ENCODE data around the gene FCHSD1. TPM values are rescaled to one million over a fixed set of nuclear protein-coding genes. Genes with fewer than 3 reads are reported as not detected.

Gene FCHSD1
- total and polyA plus RNA-seq, 10 donors: 20.4 to 67.3 (median 45.6) TPM

GRCh38 chr5:141685591-141685990 lies 34.4 kb upstream of the FCHSD1 start:
- no peak for DNase-seq
- 45 to 77% (median 67%) methylated on average over 1 of the region's 1 CpG for WGBS, 5 donors
- no peak overlapping the region for H3K27ac ChIP-seq
- intact Hi-C loops (cut with DNase I; ENCODE audit: low total_unique reads): no loop called here
- no peak for TF ChIP-seq POLR2AphosphoS5 (IDR thresholded peaks at IDR 0.05)
- no peak for TF ChIP-seq POLR2A (IDR thresholded peaks at IDR 0.05)
- TF ChIP-seq, protein P1, sequence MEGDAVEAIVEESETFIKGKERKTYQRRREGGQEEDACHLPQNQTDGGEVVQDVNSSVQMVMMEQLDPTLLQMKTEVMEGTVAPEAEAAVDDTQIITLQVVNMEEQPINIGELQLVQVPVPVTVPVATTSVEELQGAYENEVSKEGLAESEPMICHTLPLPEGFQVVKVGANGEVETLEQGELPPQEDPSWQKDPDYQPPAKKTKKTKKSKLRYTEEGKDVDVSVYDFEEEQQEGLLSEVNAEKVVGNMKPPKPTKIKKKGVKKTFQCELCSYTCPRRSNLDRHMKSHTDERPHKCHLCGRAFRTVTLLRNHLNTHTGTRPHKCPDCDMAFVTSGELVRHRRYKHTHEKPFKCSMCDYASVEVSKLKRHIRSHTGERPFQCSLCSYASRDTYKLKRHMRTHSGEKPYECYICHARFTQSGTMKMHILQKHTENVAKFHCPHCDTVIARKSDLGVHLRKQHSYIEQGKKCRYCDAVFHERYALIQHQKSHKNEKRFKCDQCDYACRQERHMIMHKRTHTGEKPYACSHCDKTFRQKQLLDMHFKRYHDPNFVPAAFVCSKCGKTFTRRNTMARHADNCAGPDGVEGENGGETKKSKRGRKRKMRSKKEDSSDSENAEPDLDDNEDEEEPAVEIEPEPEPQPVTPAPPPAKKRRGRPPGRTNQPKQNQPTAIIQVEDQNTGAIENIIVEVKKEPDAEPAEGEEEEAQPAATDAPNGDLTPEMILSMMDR (IDR thresholded peaks at IDR 0.05 in 8 of 11, conservative IDR thresholded peaks at IDR 0.05 in 3 of 11): no peak
- H3K9me3 ChIP-seq: no peaks in the 10 kb centered on the region
- H3K27me3 ChIP-seq (replicated peaks in 1 of 7): peaks cover 0 to 9% (median 0%) of the 10 kb centered on the region in 7 donors
- H3K36me3 ChIP-seq: no peaks in the 10 kb centered on the region
- no peak overlapping the region for H3K4me3 ChIP-seq
- peaks cover 12 to 42% (median 32%) of the 10 kb centered on the region in 6 donors for H3K4me1 ChIP-seq

DNA sequence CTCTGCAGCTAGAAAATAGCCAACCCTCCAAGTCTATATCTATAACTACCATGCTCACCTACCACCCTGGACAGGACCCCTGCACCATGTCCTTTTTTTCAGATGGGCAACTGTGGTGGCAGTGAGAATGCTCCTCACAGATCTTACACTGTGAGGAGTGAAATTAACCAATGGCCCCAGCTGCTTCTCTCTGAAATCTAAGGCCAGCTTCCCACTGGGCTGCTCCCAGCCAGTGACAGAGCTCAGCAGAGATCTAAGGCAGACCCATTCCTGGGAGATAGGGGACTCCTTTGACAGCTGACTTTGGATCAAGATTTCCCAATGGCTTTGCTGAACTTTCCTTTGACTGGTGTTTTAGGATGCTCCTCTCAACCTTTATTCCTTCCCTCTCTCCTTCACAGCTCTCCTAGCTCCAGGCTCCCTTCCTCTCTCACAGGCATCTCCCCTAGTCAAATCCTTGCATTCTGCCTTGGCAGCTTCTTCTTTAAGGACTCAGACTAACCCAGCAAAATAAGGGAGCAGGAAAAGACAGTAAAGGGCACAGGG lies 32.5 kb upstream of the FCHSD1 start:
- peaks cover 12 to 57% (median 42%) of the 10 kb centered on the region in 6 donors for H3K4me1 ChIP-seq

DNA sequence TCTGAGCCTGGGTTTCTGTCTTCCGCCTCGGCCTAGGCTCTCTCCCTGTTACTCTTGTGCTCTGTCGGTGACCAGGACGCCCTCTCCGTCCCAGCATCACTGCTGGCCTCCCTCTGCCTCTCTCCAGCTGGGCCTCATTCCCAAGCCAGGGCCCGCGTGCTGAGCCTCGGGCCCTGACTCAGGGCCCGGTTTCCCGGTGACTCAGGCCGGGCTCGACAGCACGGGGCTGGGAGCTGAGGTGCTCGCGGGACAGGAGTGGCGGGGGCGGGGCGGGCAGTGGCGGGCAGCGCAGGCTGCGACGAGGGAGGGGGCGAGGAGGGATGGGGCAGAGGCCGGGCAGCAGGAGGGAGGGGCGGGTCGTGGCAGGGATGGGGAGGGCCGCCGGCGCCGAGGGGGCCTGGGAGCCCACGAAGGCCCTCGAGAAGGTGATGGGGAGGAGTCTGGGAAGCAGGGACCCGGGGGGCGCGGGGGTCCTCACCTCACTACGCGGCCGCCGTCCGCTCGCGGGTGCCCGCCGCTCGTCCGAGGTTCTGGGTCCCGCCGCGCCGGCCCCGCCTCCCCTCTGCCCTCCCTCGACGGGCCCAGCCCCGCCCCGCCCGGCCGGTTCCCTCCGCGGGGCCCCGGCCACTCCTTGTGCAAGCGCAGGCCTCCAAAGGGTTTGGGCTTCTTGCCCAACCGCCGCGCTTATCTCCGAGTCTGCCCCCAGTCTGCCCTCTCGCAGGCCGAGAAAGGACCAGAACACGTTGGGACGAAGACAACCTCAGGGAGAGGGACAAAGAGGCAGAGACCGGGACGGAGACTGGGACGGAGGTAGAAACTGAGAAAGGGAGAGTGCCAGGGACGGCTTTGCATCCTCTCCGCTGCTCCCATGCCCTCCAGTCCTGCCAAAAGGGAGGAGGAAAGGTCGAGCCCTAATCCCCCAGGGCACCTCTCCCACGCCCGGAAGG lies 30.8 kb upstream of the FCHSD1 start, which contains the start of gene ARAP3:
ARAP3 (minus strand) TSS at position 536 of the 947 bp plus-strand sequence. CDS start 1,744 bp downstream, outside the sequence.
- peak; percentile 96 for DNase-seq
- 6 to 18% (median 10%) methylated on average over 41 to 77 of the region's 77 CpGs for WGBS, 5 donors
- H3K27me3 ChIP-seq (replicated peaks in 1 of 7): no peaks in the 10 kb centered on the region
- TF ChIP-seq POLR2AphosphoS5 (IDR thresholded peaks at IDR 0.05): peak; percentile 63 to 79 (median 64)
- no peak for TF ChIP-seq POLR2A (IDR thresholded peaks at IDR 0.05)
- H3K36me3 ChIP-seq: peaks cover 0 to 23% (median 0%) of the 10 kb centered on the region in 6 donors
- H3K4me1 ChIP-seq: peaks cover 12 to 57% (median 42%) of the 10 kb centered on the region in 6 donors
- H3K9me3 ChIP-seq: no peaks in the 10 kb centered on the region
- H3K4me3 ChIP-seq: peak within 1 kb of the TSS; percentile 31 to 68 (median 45)
- H3K27ac ChIP-seq: peak within 1 kb of the TSS; percentile 46 to 94 (median 87)
- intact Hi-C loops (cut with DNase I; ENCODE audit: low total_unique reads): no loop called here

More for the DNA sequence above, 32.5 kb upstream of the FCHSD1 start:
- Histone ChIP-seq H3K36me3 (peaks cover 0 to 14% (median 0%) of the 10 kb centered on the region in 6 donors), H3K9me3 (no peaks in the 10 kb centered on the region), H3K4me3 (peak overlapping the region in 1 of 8 donors; percentile 68), H3K27ac (peak overlapping the region in 6 of 8 donors; percentile 2 to 94 (median 88)), H3K27me3 (replicated peaks in 1 of 7) (no peaks in the 10 kb centered on the region)
- TF ChIP-seq, protein P1 (IDR thresholded peaks at IDR 0.05 in 8 of 11, conservative IDR thresholded peaks at IDR 0.05 in 3 of 11): no peak
- no peak for TF ChIP-seq POLR2AphosphoS5 (IDR thresholded peaks at IDR 0.05)
- TF ChIP-seq POLR2A (IDR thresholded peaks at IDR 0.05): no peak
- intact Hi-C loops (cut with DNase I; ENCODE audit: low total_unique reads): no loop called here
- DNase-seq: peak; percentile 2

DNA sequence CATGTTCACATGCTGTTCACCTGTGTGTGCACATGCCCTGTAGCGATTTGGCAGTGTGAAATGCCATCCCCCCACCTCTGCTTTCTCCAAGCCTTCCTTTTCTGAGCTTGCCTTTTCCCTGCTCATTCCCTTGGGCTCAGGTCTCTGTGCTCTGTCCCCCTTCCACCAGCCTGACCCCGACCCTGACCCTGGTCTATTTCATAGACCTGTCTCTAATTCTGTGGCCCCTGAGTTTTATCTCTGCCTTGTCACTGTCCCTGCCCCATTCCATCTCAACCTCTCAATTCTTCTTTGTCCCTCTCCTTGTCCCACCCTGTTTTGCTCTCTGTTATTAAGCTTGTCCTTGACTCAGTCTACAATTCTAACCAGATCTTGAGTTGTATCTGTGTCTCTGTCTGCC lies 30.1 kb upstream of the FCHSD1 start:
- Histone ChIP-seq H3K27ac (peak overlapping the region; percentile 46 to 94 (median 87)), H3K4me1 (peaks cover 12 to 57% (median 42%) of the 10 kb centered on the region in 6 donors), H3K4me3 (peak overlapping the region; percentile 31 to 68 (median 45)), H3K27me3 (replicated peaks in 1 of 7) (no peaks in the 10 kb centered on the region), H3K36me3 (peaks cover 0 to 23% (median 0%) of the 10 kb centered on the region in 6 donors), H3K9me3 (no peaks in the 10 kb centered on the region)
- WGBS, 5 donors: 65 to 81% (median 72%) methylated on average over 2 of the region's 2 CpGs
- DNase-seq: no peak
- TF ChIP-seq POLR2AphosphoS5 (IDR thresholded peaks at IDR 0.05) (no peak), POLR2A (IDR thresholded peaks at IDR 0.05) (no peak)
- TF ChIP-seq, protein P1 (IDR thresholded peaks at IDR 0.05 in 8 of 11, conservative IDR thresholded peaks at IDR 0.05 in 3 of 11): no peak
- intact Hi-C loops (cut with DNase I; ENCODE audit: low total_unique reads): no loop called here

All from spleen (tissue), 11 donors.